ENCODE results near the gene EEF1AKMT4. TPM values are rescaled to one million over a fixed set of nuclear protein-coding genes. Genes with fewer than 3 reads are reported as not detected.
"Not testable (repeated sequence)": the region's sequence is repeated elsewhere in the genome, so short reads cannot be mapped to it uniquely, and the experiment has no call there.

EEF1AKMT4 gene
- total and polyA plus RNA-seq, 2 of the 4 experiments (the other 2 are of a cell fraction): 2.9 to 3.6 TPM

DNA sequence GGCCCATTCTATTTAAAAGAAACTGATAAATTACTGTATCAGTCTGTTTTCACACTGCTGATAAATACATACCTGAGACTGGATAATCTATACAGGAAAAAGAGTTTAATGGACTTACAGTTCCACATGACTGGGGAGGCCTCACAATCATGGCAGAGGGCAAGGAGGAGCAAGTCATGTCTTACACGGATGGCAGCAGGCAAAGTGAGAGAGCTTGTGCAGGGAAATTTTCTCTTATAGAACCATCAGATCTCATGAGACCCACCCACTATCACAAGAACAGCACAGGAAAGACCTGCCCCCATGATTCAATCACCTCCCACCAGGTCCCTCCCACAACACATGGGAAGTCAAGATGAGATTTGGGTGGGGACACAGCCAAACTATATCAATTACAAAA, 17.8 kb downstream of the EEF1AKMT4 start:
- CTCF ChIA-PET: interaction anchor here (0.6 kb wide), 1 partner anchor 164 kb away, joined by 4 read pairs; no protein-coding TSS in a partner anchor
- H2AFZ ChIP-seq (replicated peaks; ENCODE audit: low read length, poor library complexity); H3K79me1 ChIP-seq (ENCODE audit: low read depth in 1 of 2, low read length in 2 of 2); H3K23ac ChIP-seq (ENCODE audit: low read depth, low read length); H3K14ac ChIP-seq (replicated peaks; ENCODE audit: low read depth, low read length); H4K20me1 ChIP-seq (ENCODE audit: insufficient read depth, low read length); H3K4me3 ChIP-seq (ENCODE audit: insufficient read depth, low read depth, low read length); H2BK5ac ChIP-seq (ENCODE audit: low read depth, low read length, poor library complexity, severe bottlenecking); H2AK5ac ChIP-seq (ENCODE audit: low read depth, low read length); H3K18ac ChIP-seq (ENCODE audit: low read depth, low read length); H3K9me1 ChIP-seq (ENCODE audit: insufficient read depth, low read length); H4K8ac ChIP-seq (ENCODE audit: low read depth in 2 of 2, low read length in 2 of 2); H3K36me3 ChIP-seq (ENCODE audit: control insufficient read depth, insufficient read depth, low read length); DNase-seq; H2BK120ac ChIP-seq (ENCODE audit: low read depth, low read length); H4K5ac ChIP-seq (ENCODE audit: low read depth, low read length); H3K27ac ChIP-seq (ENCODE audit: insufficient read depth, low read length); H2AK9ac ChIP-seq (replicated peaks; ENCODE audit: low read depth, low read length, poor library complexity); H3K9ac ChIP-seq (ENCODE audit: low read depth, low read length); ATAC-seq (ENCODE audit: low read depth); H3K4me2 ChIP-seq (ENCODE audit: low read depth, low read length); dilution Hi-C loops (cut with HindIII; ENCODE audit: low sequenced_read_pairs, unreplicated experiment); BruUV-seq (replicated peaks); H3K4me1 ChIP-seq (ENCODE audit: control insufficient read depth, insufficient read depth, low read length); H2BK15ac ChIP-seq (ENCODE audit: low read depth, low read length); H3K4ac ChIP-seq (ENCODE audit: low read depth, low read length); H3K56ac ChIP-seq (ENCODE audit: extremely low read depth, insufficient read depth, low read length); H3K9me3 ChIP-seq (ENCODE audit: control insufficient read depth, insufficient read depth, low read length); H2BK20ac ChIP-seq (ENCODE audit: low read depth, low read length); H4K91ac ChIP-seq (ENCODE audit: insufficient read depth, low read depth, low read length); intact Hi-C loops (cut with micrococcal nuclease); POLR2A ChIA-PET (ENCODE audit: unreplicated experiment): not testable (repeated sequence)
- in situ Hi-C loops (cut with MboI; ENCODE audit: low sequenced_read_pairs): loop anchor here (25.0 kb wide), 1 partner anchor 805 kb away; no protein-coding TSS in a partner anchor
- H3K27me3 ChIP-seq (ENCODE audit: control insufficient read depth, insufficient read depth, low read length): peaks cover 27% of the 10 kb centered on the region
- WGBS, 2 experiments (ENCODE audit: extremely low coverage in 2 of 2, insufficient read length in 1 of 2): no CpG with 5 or more reads among the region's 1 CpG

Data from IMR-90 (cell line).